GM18868 (cell line): Measurements from ENCODE around the gene ABR.

Source experiments
- ATAC-seq: cut with Tn5 transposase; IDR thresholded peaks from one replicate; pipeline ENCODE4 v1.9.1; 2021; ENCODE audit warnings: mild to moderate bottlenecking, moderate library complexity; ENCODE audit not compliant: unreplicated experiment

ABR gene

DNA sequence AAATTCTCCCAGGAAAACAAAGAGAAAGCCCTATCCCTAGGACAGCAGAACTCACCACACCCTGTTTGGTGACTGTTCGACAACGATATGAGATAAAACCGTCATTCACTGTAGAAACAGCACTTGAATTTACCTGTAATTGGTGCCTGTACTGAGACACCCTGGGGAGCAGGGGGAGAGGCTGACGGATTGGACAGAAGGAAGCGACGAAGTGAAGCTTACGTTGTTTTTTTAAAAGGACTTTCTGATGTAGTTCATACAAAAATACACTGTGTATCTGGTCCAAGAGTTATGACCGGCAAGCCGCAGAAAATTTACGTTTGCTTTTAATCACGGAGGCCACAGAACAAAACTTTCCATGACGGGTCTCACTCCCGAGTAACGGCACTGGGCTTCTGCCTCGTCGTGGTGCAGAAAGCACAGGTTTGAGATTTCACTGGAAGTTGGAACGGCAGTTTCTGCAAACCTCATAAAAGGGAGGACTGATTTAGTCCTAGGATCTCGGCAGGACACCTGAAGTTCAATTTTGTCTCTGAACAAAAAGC, 209.9 kb downstream of the ABR start:
- no peak for ATAC-seq

DNA sequence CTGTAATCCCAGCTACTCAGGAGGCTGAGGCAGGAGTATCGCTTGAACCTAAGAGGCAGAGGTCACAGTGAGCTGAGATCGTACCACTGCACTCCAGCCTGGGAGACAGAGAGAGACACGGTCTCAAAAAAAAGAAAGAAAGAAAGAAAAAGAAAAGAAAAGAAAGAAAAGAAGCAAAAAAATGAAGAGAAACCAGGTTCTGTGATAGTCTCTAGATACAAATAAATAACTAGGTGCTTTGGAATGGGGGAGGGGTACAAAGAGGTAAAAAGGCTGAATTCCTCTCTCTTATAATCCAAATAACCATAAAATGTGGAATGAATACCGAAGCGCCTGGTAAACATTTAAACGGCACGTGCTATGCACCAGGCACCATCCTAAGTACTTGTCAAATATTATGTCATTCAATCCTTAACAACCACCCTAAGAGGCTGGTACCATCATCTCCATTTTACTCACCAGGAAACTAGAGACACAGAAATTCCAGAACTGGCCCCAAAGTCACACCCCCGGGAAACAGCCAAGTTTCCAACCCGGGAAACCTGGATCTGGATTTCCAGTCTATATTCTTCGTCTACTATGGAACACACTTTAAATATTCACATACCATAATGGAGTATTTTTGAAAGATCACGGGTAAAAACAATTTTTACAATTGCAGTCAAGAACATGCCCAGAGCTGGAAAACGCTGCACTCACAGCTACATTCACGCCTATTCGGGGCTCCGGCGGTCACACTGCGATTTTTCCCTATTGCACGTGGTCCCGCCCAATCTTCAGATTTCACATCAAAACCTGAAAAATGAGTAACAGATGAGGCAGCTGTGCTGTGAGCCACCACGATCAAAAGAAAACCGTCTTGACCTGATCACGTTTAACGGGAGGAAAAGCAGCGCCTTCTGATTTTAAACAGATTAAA, 210.7 kb downstream of the ABR start:
- ATAC-seq, result no peak

- no peak for ATAC-seq
Observed at GRCh38 chr17:967122-967521, 212.7 kb downstream of the ABR start.

GRCh38 chr17:965311-965989, 214.3 kb downstream of the ABR start:
- no peak for ATAC-seq

DNA sequence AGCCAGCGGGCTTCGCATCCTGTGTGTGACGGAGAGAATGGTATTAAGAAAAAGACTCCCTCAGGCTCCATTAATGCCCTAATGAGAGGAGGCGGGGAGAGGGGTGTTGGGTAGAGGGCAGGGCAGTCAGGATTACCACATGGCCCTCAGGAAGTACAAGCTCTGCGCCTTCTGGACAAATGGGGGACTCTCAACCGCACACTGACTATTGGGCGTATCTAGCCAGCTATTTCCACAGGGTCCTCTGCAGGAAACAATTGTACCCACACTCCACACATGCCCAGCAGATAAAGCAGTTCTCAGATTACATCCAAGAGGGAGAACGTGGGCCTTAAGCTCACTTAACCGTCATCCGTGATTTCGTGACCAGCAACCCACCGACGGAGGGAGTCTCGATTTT, 214.9 kb downstream of the ABR start:
- ATAC-seq, result no peak

GRCh38 chr17:962670-963069, 217.1 kb downstream of the ABR start:
- ATAC-seq, result no peak

DNA sequence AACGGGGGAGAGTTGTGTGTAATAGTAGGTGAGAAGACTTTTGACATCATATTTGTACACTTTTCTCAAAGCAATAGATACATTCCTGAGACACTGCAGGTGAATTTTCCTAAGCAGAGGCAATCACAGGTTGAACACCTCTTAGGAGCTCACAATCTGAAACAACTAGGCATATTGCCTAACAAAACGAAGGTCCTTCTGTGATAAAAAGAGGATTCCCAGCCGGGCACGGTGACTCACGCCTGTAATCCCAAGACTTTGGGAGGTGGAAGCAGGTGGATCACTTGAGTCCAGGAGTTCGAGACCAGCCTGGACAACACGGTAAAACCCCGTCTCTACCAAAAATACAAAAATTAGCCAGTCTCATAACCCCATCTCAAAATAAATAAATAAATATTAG, 217.6 kb downstream of the ABR start:
- ATAC-seq, result no peak

- ATAC-seq, result no peak
Observed at GRCh38 chr17:958712-959451, 220.9 kb downstream of the ABR start.

DNA sequence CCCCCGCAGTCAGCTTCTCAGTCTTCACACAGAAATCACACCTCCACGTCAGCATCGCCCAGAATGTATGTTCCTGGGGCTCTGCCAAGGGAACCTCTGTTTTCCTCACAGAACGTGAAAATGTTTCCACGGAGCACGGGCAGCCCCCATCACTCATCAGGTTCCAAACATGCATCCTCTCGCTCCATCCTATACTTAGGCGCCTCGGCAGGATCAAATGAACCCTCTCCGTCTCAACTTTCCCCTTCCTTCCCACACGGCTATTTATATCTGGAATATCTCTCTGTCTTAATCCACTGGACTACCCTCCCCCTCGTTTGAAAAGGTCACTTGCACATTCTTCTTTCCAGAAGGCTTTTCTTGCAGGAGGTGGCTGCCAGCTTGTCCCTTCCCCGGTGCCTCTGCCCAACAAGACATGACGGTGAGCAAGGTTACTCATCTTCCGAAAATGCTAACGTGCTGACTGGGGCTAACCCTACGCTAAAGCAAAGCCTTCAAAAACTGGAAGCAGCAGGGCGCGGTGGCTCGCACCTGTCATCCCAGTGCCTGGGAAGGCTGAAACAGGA, 221.8 kb downstream of the ABR start:
- no peak for ATAC-seq

GRCh38 chr17:956905-957304, 222.9 kb downstream of the ABR start:
- ATAC-seq, result no peak

GRCh38 chr17:954431-955164, 225.2 kb downstream of the ABR start:
- no peak for ATAC-seq

DNA sequence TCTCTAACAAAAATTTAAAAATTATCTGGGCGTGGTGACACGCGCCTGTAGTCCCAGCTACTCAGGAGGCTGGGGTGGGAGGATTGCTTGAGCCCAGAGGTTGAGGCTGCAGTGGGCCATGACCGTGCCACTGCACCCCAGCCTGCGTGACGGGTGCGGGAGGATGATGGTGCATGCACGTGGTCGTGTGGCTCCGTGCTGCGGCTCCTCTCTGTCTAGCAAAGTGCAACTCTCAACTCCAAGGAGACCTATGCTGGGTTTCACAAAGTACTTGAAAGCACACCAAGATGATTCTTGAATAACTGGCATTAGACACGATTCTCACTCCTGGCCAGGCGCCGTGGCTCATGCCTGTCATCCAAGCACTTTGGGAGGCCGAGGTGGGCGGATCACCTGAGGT, 226.0 kb downstream of the ABR start:
- no peak for ATAC-seq
